Upper lobe of left lung (tissue), 4 donors: ENCODE data around the gene UTS2B.

Experiments used
- CTCF ChIP-seq, 6 experiments: fragments of 450-650 bp in 4 of 6; fragments of 200-600 bp in 2 of 6; sonication (generic) in 2 of 6; IDR thresholded peaks; one replicate each; pipeline ENCODE4 v1.5.1; 2016 to 2019; ENCODE audit warnings: antibody characterized with exemption in 6 of 6
- POLR2A ChIP-seq, 4 donors: fragments of 450-650 bp; IDR thresholded peaks; one replicate each; pipeline ENCODE4 v1.5.1; 2016 to 2017; ENCODE audit warnings: antibody characterized with exemption in 4 of 4, mild to moderate bottlenecking in 2 of 4
- POLR2AphosphoS5 ChIP-seq, 2 donors: sonication (generic); formaldehyde crosslinking; IDR thresholded peaks; one replicate each; pipeline ENCODE4 v1.5.1; 2017; ENCODE audit warnings: antibody characterized with exemption in 2 of 2

- TF ChIP-seq CTCF (IDR thresholded peaks at IDR 0.05) (no peak), POLR2A (IDR thresholded peaks at IDR 0.05) (no peak), POLR2AphosphoS5 (IDR thresholded peaks at IDR 0.05) (no peak)
These were observed 12.8 kb upstream of the UTS2B start for GRCh38 chr3:191343115-191343514.
